Suprapubic skin (tissue), 4 donors: ENCODE data around the gene EIF2B1.
"Not testable (repeated sequence)": the region's sequence is repeated elsewhere in the genome, so short reads cannot be mapped to it uniquely, and the experiment has no call there.

Experiments
- CTCF ChIP-seq, 2 donors: fragments of 200-600 bp in 1 of 2; fragments of 450-650 bp in 1 of 2; sonication (generic) in 1 of 2; IDR thresholded peaks; one replicate each; pipeline ENCODE4 v1.5.1; 2016 to 2019; ENCODE audit warnings: antibody characterized with exemption in 2 of 2, mild to moderate bottlenecking in 1 of 2, moderate library complexity in 1 of 2
- EP300 ChIP-seq: sonication (generic); formaldehyde crosslinking; IDR thresholded peaks from one replicate; pipeline ENCODE4 v1.6.1; 2017; ENCODE audit warnings: antibody characterized with exemption
- POLR2A ChIP-seq, 2 donors: fragments of 450-650 bp; IDR thresholded peaks; one replicate each; pipeline ENCODE4 v1.6.1; 2017; ENCODE audit warnings: antibody characterized with exemption in 2 of 2, mild to moderate bottlenecking in 2 of 2, moderate library complexity in 2 of 2
- POLR2AphosphoS5 ChIP-seq, 3 donors: sonication (generic); formaldehyde crosslinking; IDR thresholded peaks; one replicate each; pipeline ENCODE4 v1.6.1; 2017; ENCODE audit warnings: antibody characterized with exemption in 3 of 3

DNA sequence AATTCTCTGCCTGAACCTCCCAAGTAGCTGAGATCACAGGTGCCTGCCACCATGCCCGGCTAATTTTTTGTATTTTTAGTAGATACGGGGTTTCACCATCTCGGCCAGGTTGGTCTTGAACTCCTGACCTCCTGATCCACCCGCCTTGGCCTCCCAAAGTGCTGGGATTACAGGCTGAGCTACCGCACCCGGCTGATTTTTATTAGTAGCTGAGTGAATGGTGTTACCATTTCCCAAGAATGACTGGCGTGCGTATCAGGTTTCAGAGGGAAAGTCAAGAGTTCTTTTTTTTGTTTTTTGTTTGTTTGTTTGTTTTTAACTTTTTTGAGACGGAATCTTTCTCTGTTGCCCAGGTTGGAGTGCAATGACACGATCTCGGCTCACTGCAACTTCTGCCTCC, 30.0 kb downstream of the EIF2B1 start:
- not testable (repeated sequence) for TF ChIP-seq POLR2A (IDR thresholded peaks at IDR 0.05); CTCF (IDR thresholded peaks at IDR 0.05); EP300; POLR2AphosphoS5 (IDR thresholded peaks at IDR 0.05)
